ENCODE data around the gene CUZD1.

DNA sequence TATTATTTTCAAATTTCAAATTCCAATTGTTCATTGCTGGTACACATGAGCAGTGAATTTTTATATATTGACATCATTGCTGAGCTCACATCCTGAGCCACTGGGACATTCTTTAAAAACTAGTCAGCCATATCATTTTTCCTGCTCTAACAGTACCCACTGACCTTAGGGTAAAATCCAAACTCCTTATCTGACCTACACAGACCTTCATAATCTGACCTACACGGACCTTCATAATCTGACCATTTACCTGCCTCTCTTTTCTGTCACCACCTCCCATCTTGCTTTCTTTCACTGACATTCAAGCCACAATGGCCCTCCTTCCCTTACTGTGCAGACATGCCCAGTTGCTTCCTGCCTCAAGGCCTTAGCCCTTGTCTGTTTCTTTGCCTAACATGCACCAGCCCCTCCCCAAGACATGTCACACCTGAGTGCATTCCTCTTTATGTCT, 16.1 kb upstream of the CUZD1 start:
- peak; percentile 72 for TF ChIP-seq TCF12 (IDR thresholded peaks at IDR 0.05)
- TF ChIP-seq FOXJ3 (CRISPR knock-in tag; IDR thresholded peaks at IDR 0.05) = no peak
- TF ChIP-seq, protein P1, sequence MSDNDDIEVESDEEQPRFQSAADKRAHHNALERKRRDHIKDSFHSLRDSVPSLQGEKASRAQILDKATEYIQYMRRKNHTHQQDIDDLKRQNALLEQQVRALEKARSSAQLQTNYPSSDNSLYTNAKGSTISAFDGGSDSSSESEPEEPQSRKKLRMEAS (IDR thresholded peaks at IDR 0.05; ENCODE audit: low read depth) = peak; percentile 41; the same call in 1 of the 2 replicates
- TF ChIP-seq, protein P2, sequence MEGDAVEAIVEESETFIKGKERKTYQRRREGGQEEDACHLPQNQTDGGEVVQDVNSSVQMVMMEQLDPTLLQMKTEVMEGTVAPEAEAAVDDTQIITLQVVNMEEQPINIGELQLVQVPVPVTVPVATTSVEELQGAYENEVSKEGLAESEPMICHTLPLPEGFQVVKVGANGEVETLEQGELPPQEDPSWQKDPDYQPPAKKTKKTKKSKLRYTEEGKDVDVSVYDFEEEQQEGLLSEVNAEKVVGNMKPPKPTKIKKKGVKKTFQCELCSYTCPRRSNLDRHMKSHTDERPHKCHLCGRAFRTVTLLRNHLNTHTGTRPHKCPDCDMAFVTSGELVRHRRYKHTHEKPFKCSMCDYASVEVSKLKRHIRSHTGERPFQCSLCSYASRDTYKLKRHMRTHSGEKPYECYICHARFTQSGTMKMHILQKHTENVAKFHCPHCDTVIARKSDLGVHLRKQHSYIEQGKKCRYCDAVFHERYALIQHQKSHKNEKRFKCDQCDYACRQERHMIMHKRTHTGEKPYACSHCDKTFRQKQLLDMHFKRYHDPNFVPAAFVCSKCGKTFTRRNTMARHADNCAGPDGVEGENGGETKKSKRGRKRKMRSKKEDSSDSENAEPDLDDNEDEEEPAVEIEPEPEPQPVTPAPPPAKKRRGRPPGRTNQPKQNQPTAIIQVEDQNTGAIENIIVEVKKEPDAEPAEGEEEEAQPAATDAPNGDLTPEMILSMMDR (IDR thresholded peaks at IDR 0.05) = no peak
- TF ChIP-seq EZH2phosphoT487 (IDR thresholded peaks at IDR 0.05; ENCODE audit: borderline replicate concordance, low read depth) = no peak
- TF ChIP-seq MEF2A (IDR thresholded peaks at IDR 0.05; ENCODE audit: borderline replicate concordance, low read depth) = no peak
- TF ChIP-seq, protein P3, sequence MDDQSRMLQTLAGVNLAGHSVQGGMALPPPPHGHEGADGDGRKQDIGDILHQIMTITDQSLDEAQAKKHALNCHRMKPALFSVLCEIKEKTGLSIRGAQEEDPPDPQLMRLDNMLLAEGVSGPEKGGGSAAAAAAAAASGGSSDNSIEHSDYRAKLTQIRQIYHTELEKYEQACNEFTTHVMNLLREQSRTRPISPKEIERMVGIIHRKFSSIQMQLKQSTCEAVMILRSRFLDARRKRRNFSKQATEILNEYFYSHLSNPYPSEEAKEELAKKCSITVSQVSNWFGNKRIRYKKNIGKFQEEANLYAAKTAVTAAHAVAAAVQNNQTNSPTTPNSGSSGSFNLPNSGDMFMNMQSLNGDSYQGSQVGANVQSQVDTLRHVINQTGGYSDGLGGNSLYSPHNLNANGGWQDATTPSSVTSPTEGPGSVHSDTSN (IDR thresholded peaks at IDR 0.05) = no peak
- TF ChIP-seq POLR2AphosphoS5 (IDR thresholded peaks at IDR 0.05; ENCODE audit: low read depth, low read length) = no peak
- TF ChIP-seq NRF1 (IDR thresholded peaks at IDR 0.05; ENCODE audit: low read depth, low read length) = no peak
- TF ChIP-seq, protein P4, sequence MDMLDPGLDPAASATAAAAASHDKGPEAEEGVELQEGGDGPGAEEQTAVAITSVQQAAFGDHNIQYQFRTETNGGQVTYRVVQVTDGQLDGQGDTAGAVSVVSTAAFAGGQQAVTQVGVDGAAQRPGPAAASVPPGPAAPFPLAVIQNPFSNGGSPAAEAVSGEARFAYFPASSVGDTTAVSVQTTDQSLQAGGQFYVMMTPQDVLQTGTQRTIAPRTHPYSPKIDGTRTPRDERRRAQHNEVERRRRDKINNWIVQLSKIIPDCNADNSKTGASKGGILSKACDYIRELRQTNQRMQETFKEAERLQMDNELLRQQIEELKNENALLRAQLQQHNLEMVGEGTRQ (IDR thresholded peaks at IDR 0.05; ENCODE audit: borderline replicate concordance, low read depth, low read length) = no peak
- TF ChIP-seq JUND (IDR thresholded peaks at IDR 0.05) = peak; percentile 86
- no peak for TF ChIP-seq RFX5 (IDR thresholded peaks at IDR 0.05; ENCODE audit: low read length)
- TF ChIP-seq NFIC (IDR thresholded peaks at IDR 0.05; ENCODE audit: borderline replicate concordance) = no peak
- TF ChIP-seq YY1 (IDR thresholded peaks at IDR 0.05; ENCODE audit: low read depth) = no peak

Measured in SK-N-SH (cell line).